Keratinocyte (primary cell): ENCODE results near the gene PLEKHM1. TPM values are rescaled to one million over a fixed set of nuclear protein-coding genes. Genes with fewer than 3 reads are reported as not detected.
"Not testable (repeated sequence)": the region's sequence is repeated elsewhere in the genome, so short reads cannot be mapped to it uniquely, and the experiment has no call there.

ENCODE experiments used
- DNase-seq: peaks from one replicate; pipeline ENCODE4 v3.0.0-alpha.2; 2011; ENCODE audit warnings: low read depth, missing footprints, low spot score
- FAIRE-seq: peaks from 2 replicates; lab custom pipeline; 2011; peaks lifted over from hg19 to GRCh38; lab: Jason Lieb, UNC
- H2AFZ ChIP-seq: 2 replicates; pipeline ENCODE4 v1.6.0; 2012; ENCODE audit warnings: low read length, control low read depth, inconsistent platforms; ENCODE audit not compliant: control insufficient read depth
- H3K27ac ChIP-seq: 2 replicates; pipeline ENCODE4 v1.5.1; 2011; ENCODE audit warnings: low read length; ENCODE audit not compliant: control insufficient read depth, insufficient read depth
- H3K27me3 ChIP-seq: 3 replicates; pipeline ENCODE4 v1.6.0; 2011; ENCODE audit warnings: low read length; ENCODE audit not compliant: control insufficient read depth, insufficient read depth; ENCODE audit errors: extremely low read depth
- H3K36me3 ChIP-seq, 2 experiments: 2 replicates in 1 of 2; 3 replicates in 1 of 2; pipeline ENCODE4 v1.5.1; 2011; ENCODE audit warnings: low read length in 2 of 2, mild to moderate bottlenecking in 1 of 2; ENCODE audit not compliant: control insufficient read depth in 2 of 2, insufficient read depth in 2 of 2; ENCODE audit errors: extremely low read depth in 1 of 2
- H3K4me1 ChIP-seq: 3 replicates; pipeline ENCODE4 v1.5.1; 2011; ENCODE audit warnings: low read length; ENCODE audit not compliant: control insufficient read depth, insufficient read depth; ENCODE audit errors: extremely low read depth
- H3K4me2 ChIP-seq: 3 replicates; pipeline ENCODE4 v1.6.0; 2011; ENCODE audit warnings: low read depth, low read length; ENCODE audit not compliant: control insufficient read depth, insufficient read depth; ENCODE audit errors: extremely low read depth
- H3K4me3 ChIP-seq, 3 experiments: fragments of 200-600 bp in 1 of 3; sonication (generic) in 1 of 3; 2 replicates in 2 of 3; 3 replicates in 1 of 3; pipeline ENCODE4 v1.5.1; 2011 to 2016; ENCODE audit warnings: low read length in 3 of 3, mild to moderate bottlenecking in 3 of 3, control low read depth in 2 of 3, inconsistent platforms in 1 of 3, low read depth in 1 of 3, mixed read lengths in 1 of 3, mixed run types in 1 of 3, moderate library complexity in 1 of 3; ENCODE audit not compliant: control insufficient read depth in 2 of 3, insufficient read depth in 2 of 3; ENCODE audit errors: extremely low read depth in 1 of 3
- H3K79me2 ChIP-seq: 2 replicates; pipeline ENCODE4 v1.6.0; 2012; ENCODE audit warnings: low read length; ENCODE audit not compliant: control insufficient read depth, insufficient read depth
- H3K9ac ChIP-seq: 3 replicates; pipeline ENCODE4 v1.6.0; 2011; ENCODE audit warnings: low read length; ENCODE audit not compliant: control insufficient read depth, insufficient read depth; ENCODE audit errors: extremely low read depth
- H3K9me1 ChIP-seq: 3 replicates; pipeline ENCODE4 v1.6.0; 2011; ENCODE audit warnings: low read length; ENCODE audit not compliant: control insufficient read depth, insufficient read depth; ENCODE audit errors: extremely low read depth
- H3K9me3 ChIP-seq: 2 replicates; pipeline ENCODE4 v1.5.1; 2012; ENCODE audit warnings: low read depth, low read length; ENCODE audit not compliant: control insufficient read depth
- H4K20me1 ChIP-seq: 3 replicates; pipeline ENCODE4 v1.6.0; 2011; ENCODE audit warnings: low read length; ENCODE audit not compliant: control insufficient read depth, insufficient read depth; ENCODE audit errors: extremely low read depth
- CTCF ChIP-seq, 3 experiments: IDR thresholded peaks in 1 of 3; conservative IDR thresholded peaks in 1 of 3; optimal IDR thresholded peaks in 1 of 3; 2 replicates in 2 of 3; 3 replicates in 1 of 3; pipeline versions ENCODE3 to v1.5.1; 2011; ENCODE audit warnings: low read length in 3 of 3, mild to moderate bottlenecking in 3 of 3, moderate library complexity in 2 of 3, control low read depth in 1 of 3, inconsistent platforms in 1 of 3; ENCODE audit not compliant: insufficient read depth in 2 of 3; ENCODE audit errors: extremely low read depth in 1 of 3
- EZH2 ChIP-seq: IDR thresholded peaks from one replicate; pipeline ENCODE4 v1.6.1; 2012; ENCODE audit warnings: inconsistent platforms, mild to moderate bottlenecking, low read length, moderate library complexity
- dilution Hi-C: fragments of 300-500 bp; cut with MboI; formaldehyde crosslinking; loops from one replicate; pipeline ENCODE4 v1.7.0; 2020; ENCODE audit warnings: low sequenced_read_pairs; ENCODE audit not compliant: extremely low pct_ligation_motif_present
- polyA plus RNA-seq, 5 experiments: library from polyadenylated mRNA; depleted of rRNA in 3 of 5; stranded (reverse) in 3 of 5; stranded (forward) in 1 of 5; unstranded in 1 of 5; fragments of >200 nt; gene quantifications; 1 replicate in 1 of 5; 2 replicates in 3 of 5; 3 replicates in 1 of 5; pipeline versions ENCODE4 v1.2.1 to v1.2.3, GENCODE V29; 2011 to 2012; ENCODE audit warnings: missing spikeins in 2 of 5, low read depth in 1 of 5, low replicate concordance in 1 of 5

The PLEKHM1 gene
- polyA plus RNA-seq, 1 donor (not counting 4 experiments of a cell fraction or from before 2014, with no cell fraction given) = 33.0 TPM

- H3K4me1 ChIP-seq = peaks cover 18% of the 10 kb centered on the region
- FAIRE-seq = not testable (repeated sequence)
These were observed 38.9 kb downstream of the PLEKHM1 start for GRCh38 chr17:45451660-45452059.

DNA sequence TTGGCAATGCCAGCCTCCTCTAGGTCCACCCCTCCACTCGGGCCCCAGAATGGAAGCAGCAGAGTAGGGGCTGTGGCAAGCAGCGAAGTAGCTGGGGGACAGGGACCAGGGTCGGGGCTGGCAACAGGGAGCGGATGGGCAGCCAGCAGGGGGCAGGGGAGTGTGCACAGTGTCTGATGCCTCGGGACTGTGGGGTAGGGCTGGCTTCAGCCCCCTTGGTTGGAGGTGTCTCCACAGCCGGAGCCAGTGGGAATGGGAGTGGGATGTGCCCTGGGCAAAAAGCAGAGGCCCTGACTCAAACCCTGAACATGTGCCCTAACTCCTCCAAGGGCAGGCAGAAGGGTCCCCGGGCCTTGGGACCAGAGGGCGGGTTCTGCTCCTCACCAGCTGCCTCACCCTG is 39.4 kb downstream of the PLEKHM1 start:
- dilution Hi-C loops = no loop called here
- H3K9me1 ChIP-seq = no peaks in the 10 kb centered on the region
- peaks cover 23% of the 10 kb centered on the region for H3K4me1 ChIP-seq
- no peaks in the 10 kb centered on the region for H4K20me1 ChIP-seq
- no peak overlapping the region for H3K4me2 ChIP-seq
- H3K9me3 ChIP-seq = no peaks in the 10 kb centered on the region
- TF ChIP-seq CTCF (optimal IDR thresholded peaks at IDR 0.05 in 1 of 3, IDR thresholded peaks at IDR 0.05 in 1 of 3, conservative IDR thresholded peaks at IDR 0.05 in 1 of 3; ENCODE audit: extremely low read depth in 1 of 3, insufficient read depth in 2 of 3, low read length in 3 of 3) (peak in 1 of 3 experiments; percentile 37), EZH2 (no peak)
- no peaks in the 10 kb centered on the region for H3K27me3 ChIP-seq
- peaks cover 0 to 11% of the 10 kb centered on the region in 2 experiments for H3K36me3 ChIP-seq
- H3K4me3 ChIP-seq = no peak overlapping the region
- H3K9ac ChIP-seq = no peak overlapping the region
- H3K27ac ChIP-seq = no peak overlapping the region
- FAIRE-seq (no peak), DNase-seq (no peak)
- no peak overlapping the region for H2AFZ ChIP-seq
- H3K79me2 ChIP-seq = no peaks in the 10 kb centered on the region

More at GRCh38 chr17:45451660-45452059, 38.9 kb downstream of the PLEKHM1 start:
- H3K9me3 ChIP-seq, H3K9ac ChIP-seq, H2AFZ ChIP-seq, H3K27me3 ChIP-seq, H3K27ac ChIP-seq, H3K4me2 ChIP-seq, H3K9me1 ChIP-seq, H3K79me2 ChIP-seq, dilution Hi-C loops, DNase-seq, H4K20me1 ChIP-seq, H3K4me3 ChIP-seq: not testable (repeated sequence)
- peaks cover 0 to 12% of the 10 kb centered on the region in 2 experiments for H3K36me3 ChIP-seq

GRCh38 chr17:45449708-45450329 is 40.7 kb downstream of the PLEKHM1 start:
- Histone ChIP-seq H3K4me1 (peaks cover 33% of the 10 kb centered on the region), H3K36me3 (peaks cover 6 to 12% of the 10 kb centered on the region in 2 experiments)
- H3K27ac ChIP-seq, H3K79me2 ChIP-seq, dilution Hi-C loops, H3K9me3 ChIP-seq, H3K4me2 ChIP-seq, H3K4me3 ChIP-seq, H3K27me3 ChIP-seq, H4K20me1 ChIP-seq, H2AFZ ChIP-seq, DNase-seq, FAIRE-seq, H3K9ac ChIP-seq, H3K9me1 ChIP-seq: not testable (repeated sequence)

DNA sequence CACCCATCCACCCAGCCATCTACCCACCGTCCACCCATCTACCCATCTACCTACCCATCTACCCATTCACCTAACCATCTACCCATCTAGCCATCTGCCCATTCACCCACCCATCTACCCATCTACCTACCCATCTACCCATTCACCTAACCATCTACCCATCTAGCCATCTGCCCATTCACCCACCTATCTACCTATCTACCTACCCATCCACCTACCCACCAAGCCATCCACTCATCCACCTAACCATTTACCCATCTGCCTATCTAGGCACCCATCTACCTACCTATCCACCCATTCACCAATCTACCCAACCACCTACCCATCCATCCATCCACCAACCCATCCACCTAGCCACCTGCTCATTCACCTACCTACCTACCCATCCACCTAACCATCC is 41.3 kb downstream of the PLEKHM1 start:
- dilution Hi-C loops, H3K27me3 ChIP-seq, H4K20me1 ChIP-seq, H3K9me3 ChIP-seq, FAIRE-seq, H3K9ac ChIP-seq, H3K4me2 ChIP-seq, H3K79me2 ChIP-seq, H3K36me3 ChIP-seq, H3K4me3 ChIP-seq, H3K27ac ChIP-seq, H2AFZ ChIP-seq, H3K9me1 ChIP-seq, DNase-seq: not testable (repeated sequence)
- peaks cover 33% of the 10 kb centered on the region for H3K4me1 ChIP-seq
